Brain microvascular endothelial cell (primary cell): Measurements from ENCODE around the gene CCDC170.

ENCODE experiments used
- DNase-seq: peaks from one replicate; pipeline ENCODE4 v3.0.0-alpha.2; 2020
- H3K27ac ChIP-seq: fragments of 250-450 bp; sonication (Bioruptor Pico); 2 replicates; pipeline ENCODE4 v1.5.1; 2020; ENCODE audit warnings: mild to moderate bottlenecking, moderate library complexity
- H3K27me3 ChIP-seq: fragments of 250-450 bp; sonication (Bioruptor Pico); replicated peaks from 2 replicates; pipeline ENCODE4 v1.5.1; 2020; ENCODE audit warnings: mild to moderate bottlenecking
- H3K36me3 ChIP-seq: fragments of 250-450 bp; sonication (Bioruptor Pico); replicated peaks from 2 replicates; pipeline ENCODE4 v1.5.1; 2020; ENCODE audit warnings: mild to moderate bottlenecking
- H3K4me3 ChIP-seq: 2 replicates; pipeline ENCODE4 v1.5.1; 2011; ENCODE audit warnings: low read depth, mild to moderate bottlenecking, control low read depth, low read length, moderate library complexity
- in situ Hi-C: cut with HindIII; loops from 2 replicates; pipeline ENCODE4 v1.10.0; 2017; ENCODE audit warnings: low sequenced_read_pairs, low pct_ligation_motif_present
- TF ChIP-seq, protein P1 (sequence below): IDR thresholded peaks from 2 replicates; pipeline ENCODE4 v1.5.1; 2011; ENCODE audit warnings: low read depth, mild to moderate bottlenecking, moderate library complexity, low read length, control low read depth, inconsistent platforms; ENCODE audit errors: missing control alignments

Gene CCDC170

DNA sequence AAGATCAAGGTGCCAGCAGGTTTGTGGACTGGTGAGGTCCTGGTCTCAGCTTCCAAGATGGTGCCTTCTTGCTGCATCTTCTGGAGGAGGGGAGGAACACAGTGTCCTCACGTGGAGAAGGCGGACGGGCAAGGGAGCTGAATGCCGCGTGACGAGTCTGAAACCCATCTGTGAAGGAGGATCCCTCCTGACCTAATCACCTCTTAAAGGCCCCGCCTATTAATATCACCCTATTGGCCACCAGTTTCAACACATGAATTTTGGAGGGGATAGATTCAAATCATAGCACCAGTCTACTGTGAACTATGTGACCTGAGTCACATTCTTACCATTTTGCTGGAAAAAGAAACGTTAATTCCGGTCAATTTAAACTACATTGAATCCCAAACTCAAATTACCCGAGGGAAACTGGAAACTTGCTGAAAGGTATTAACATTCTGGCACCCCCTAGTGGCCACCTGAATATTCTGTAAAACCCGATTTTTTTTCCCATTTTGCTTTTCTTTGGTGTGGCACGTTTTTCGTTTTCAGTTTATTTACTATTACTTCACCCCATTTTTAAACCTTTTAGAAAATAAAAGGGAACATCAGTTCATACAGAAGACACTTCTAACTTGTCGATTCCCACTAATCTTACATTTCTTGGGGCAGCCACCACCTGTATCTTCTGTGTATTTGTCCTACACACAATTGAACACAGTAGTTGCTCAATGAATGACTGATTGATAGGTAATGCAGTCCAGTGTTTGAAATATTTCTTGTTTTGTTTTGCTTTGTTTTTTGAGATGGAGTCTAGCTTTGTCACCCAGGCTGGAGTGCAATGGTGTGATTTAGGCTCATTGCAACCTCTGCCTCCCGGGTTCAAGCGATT is 17.9 kb upstream of the CCDC170 start:
- H3K4me3 ChIP-seq = no peak overlapping the region
- H3K27ac ChIP-seq = no peak overlapping the region
- H3K27me3 ChIP-seq = no peaks in the 10 kb centered on the region
- TF ChIP-seq, protein P1, sequence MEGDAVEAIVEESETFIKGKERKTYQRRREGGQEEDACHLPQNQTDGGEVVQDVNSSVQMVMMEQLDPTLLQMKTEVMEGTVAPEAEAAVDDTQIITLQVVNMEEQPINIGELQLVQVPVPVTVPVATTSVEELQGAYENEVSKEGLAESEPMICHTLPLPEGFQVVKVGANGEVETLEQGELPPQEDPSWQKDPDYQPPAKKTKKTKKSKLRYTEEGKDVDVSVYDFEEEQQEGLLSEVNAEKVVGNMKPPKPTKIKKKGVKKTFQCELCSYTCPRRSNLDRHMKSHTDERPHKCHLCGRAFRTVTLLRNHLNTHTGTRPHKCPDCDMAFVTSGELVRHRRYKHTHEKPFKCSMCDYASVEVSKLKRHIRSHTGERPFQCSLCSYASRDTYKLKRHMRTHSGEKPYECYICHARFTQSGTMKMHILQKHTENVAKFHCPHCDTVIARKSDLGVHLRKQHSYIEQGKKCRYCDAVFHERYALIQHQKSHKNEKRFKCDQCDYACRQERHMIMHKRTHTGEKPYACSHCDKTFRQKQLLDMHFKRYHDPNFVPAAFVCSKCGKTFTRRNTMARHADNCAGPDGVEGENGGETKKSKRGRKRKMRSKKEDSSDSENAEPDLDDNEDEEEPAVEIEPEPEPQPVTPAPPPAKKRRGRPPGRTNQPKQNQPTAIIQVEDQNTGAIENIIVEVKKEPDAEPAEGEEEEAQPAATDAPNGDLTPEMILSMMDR = peak; percentile 66
- DNase-seq = peak; percentile 36
- in situ Hi-C loops = no loop called here
- H3K36me3 ChIP-seq = no peaks in the 10 kb centered on the region

DNA sequence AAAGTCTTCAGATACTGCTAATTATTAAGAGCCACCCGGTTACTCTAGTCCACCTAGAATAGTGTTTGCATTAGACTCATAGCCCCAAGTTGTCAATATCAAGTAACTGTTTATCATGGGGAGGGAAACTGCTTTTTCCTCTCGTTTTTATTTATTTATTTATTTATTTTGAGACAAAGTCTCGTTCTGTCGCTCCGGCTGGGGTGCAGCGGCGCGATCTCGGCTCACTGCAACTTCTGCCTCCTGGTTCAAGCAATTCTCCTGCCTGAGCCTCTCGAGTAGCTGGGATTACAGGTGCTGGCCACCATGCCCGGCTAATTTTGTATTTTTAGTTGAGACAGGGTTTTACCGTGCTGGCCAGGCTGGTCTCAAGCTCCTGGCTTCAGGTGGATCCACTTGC is 16.1 kb upstream of the CCDC170 start:
- Histone ChIP-seq H3K27ac (no peak overlapping the region), H3K27me3 (no peaks in the 10 kb centered on the region), H3K36me3 (no peaks in the 10 kb centered on the region), H3K4me3 (no peak overlapping the region)
- DNase-seq = no peak
- TF ChIP-seq, protein P1 = no peak
- in situ Hi-C loops = no loop called here

DNA sequence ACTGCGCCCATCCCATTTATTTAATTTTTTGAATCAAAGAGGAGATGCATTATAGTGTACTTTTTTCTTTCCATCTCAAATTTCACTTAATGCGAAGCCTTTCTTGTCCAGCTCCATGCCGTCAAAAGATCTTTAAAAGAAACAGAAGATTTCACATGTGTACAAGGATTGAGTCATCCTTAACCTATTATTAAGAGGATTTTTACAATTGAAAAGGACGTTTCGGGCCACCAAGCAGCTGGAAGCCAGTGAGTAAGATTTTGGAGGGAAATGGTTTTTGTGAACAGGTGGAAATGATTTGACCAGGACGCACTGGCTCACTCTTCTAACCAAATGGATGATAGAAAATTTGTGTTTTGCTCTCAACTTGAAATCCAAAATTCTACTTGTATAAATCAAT is 15.1 kb upstream of the CCDC170 start:
- H3K4me3 ChIP-seq = no peak overlapping the region
- H3K36me3 ChIP-seq = no peaks in the 10 kb centered on the region
- H3K27me3 ChIP-seq = no peaks in the 10 kb centered on the region
- in situ Hi-C loops = no loop called here
- no peak for DNase-seq
- no peak overlapping the region for H3K27ac ChIP-seq
- TF ChIP-seq, protein P1 = no peak

DNA sequence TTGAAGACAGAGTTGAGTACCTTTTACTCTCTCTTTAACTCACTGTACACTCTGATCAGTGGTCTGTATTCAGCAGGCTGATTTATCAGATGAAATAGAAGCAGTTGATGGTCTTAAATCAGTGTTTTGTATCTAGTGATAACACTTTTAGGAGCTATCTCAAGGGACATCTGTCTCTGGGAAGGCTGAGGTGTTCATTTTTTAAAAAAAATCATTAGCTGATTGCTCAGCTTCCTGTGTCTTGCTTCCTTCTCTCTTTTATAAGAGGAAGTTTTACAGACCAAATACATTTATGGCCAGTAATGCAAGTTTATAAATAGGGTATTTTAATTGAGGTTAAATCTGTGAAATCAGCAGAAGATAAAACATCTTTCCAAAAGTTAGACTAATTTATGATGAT is 12.0 kb upstream of the CCDC170 start:
- no peak for DNase-seq
- no peaks in the 10 kb centered on the region for H3K36me3 ChIP-seq
- in situ Hi-C loops = no loop called here
- H3K27ac ChIP-seq = no peak overlapping the region
- TF ChIP-seq, protein P1 = no peak
- H3K4me3 ChIP-seq = no peak overlapping the region
- no peaks in the 10 kb centered on the region for H3K27me3 ChIP-seq

DNA sequence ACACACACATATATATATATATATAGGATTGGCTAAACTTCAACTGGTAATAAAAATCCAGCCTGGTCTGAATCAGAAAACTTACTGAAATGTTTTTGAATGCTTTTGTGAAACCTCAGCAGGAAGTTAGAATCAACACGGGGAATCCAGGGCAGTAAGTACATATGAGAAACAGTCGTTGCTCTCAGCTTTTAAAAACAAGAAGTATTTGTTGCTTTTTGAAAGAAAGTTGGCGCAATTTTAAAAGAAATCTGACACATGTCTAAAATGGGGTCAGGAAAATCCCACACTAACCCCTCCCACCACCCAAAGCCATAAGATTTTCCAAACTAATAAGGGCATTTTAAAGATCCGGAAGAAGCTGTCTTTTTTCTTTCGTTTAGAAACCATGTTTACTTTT is 11.5 kb upstream of the CCDC170 start:
- TF ChIP-seq, protein P1 = no peak
- Histone ChIP-seq H3K27me3 (no peaks in the 10 kb centered on the region), H3K36me3 (no peaks in the 10 kb centered on the region), H3K27ac (peak overlapping the region; percentile 51), H3K4me3 (peak overlapping the region; percentile 24)
- in situ Hi-C loops = no loop called here
- no peak for DNase-seq

DNA sequence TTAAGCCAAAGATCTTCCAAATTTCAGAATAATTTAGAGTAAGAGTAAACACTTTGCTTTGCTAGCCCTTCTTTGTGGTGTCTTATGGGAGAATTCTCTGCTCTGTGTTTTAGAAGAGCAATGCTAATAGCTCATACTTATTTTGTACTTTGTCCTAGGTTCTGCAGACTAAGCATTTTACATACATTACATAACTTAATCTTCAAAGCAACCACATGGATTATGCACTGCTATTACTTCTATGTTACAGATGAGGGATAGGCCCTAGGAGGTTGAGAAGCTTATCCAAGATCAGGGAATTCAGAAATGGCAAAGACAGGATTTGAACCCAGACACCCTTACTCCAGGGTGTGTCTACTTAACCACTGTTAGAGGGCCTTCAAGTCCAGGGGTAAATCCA is 9.8 kb upstream of the CCDC170 start:
- Histone ChIP-seq H3K36me3 (no peaks in the 10 kb centered on the region), H3K27ac (no peak overlapping the region), H3K4me3 (no peak overlapping the region), H3K27me3 (no peaks in the 10 kb centered on the region)
- in situ Hi-C loops = no loop called here
- TF ChIP-seq, protein P1 = no peak
- no peak for DNase-seq
